HG02981 (cell line): Measurements from ENCODE around the gene PRR15.

Experiments
- ATAC-seq: cut with Tn5 transposase; IDR thresholded peaks from one replicate; pipeline ENCODE4 v1.9.1; 2021; ENCODE audit warnings: mild to moderate bottlenecking, moderate library complexity; ENCODE audit not compliant: unreplicated experiment

PRR15 gene

GRCh38 chr7:29607889-29608288 is 44.3 kb downstream of the PRR15 start:
- ATAC-seq: no peak

GRCh38 chr7:29609162-29610037 is 45.8 kb downstream of the PRR15 start:
- no peak for ATAC-seq

GRCh38 chr7:29610086-29610485 is 46.5 kb downstream of the PRR15 start:
- no peak for ATAC-seq

- no peak for ATAC-seq
Observed at GRCh38 chr7:29611941-29612544, 48.4 kb downstream of the PRR15 start.

GRCh38 chr7:29612596-29612995 is 49.0 kb downstream of the PRR15 start:
- ATAC-seq: no peak

GRCh38 chr7:29613100-29613499 is 49.5 kb downstream of the PRR15 start:
- no peak for ATAC-seq

DNA sequence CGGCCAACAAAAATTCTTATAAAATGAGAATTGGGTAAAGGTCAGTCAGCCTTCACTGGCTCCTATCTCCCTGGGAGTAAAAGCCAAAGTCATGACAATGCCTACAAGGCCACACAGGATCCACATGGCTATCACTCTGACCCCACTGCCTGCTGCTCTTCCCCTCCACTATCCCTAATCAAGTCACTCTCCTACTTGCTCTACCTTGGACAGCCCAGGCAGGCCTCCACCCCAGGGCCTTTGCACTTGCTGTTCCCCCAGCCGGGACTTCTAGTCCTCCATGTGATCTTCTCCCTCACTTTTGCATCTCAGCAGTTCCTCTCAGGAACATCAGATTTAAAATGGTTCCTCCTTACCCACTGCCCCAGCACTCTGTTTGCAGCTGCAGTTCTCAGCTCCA is 50.6 kb downstream of the PRR15 start:
- no peak for ATAC-seq
